Mucosa of rectum (tissue), 2 donors: ENCODE data around the gene PTPRZ1.

Experiments
- H3K27ac ChIP-seq, 2 donors: one replicate each; pipeline ENCODE4 v1.7.0; 2013; ENCODE audit warnings: inconsistent platforms in 2 of 2, low read depth in 2 of 2, low read length in 2 of 2
- H3K27me3 ChIP-seq, 2 donors: one replicate each; pipeline ENCODE4 v1.7.0; 2013; ENCODE audit warnings: low read length in 2 of 2; ENCODE audit not compliant: control insufficient read depth in 2 of 2, insufficient read depth in 2 of 2
- H3K36me3 ChIP-seq, 2 donors: one replicate each; pipeline ENCODE4 v1.7.0; 2013; ENCODE audit warnings: low read length in 2 of 2; ENCODE audit not compliant: control insufficient read depth in 2 of 2, insufficient read depth in 2 of 2
- H3K4me1 ChIP-seq, 2 donors: one replicate each; pipeline ENCODE4 v1.7.0; 2013; ENCODE audit warnings: low read length in 2 of 2, mild to moderate bottlenecking in 1 of 2; ENCODE audit not compliant: control insufficient read depth in 2 of 2, insufficient read depth in 2 of 2
- H3K4me3 ChIP-seq, 2 donors: one replicate each; pipeline ENCODE4 v1.7.0; 2013; ENCODE audit warnings: low read length in 2 of 2
- H3K9ac ChIP-seq, 2 donors: one replicate each; pipeline ENCODE4 v1.7.0; 2013; ENCODE audit warnings: low read length in 2 of 2, low read depth in 1 of 2, mild to moderate bottlenecking in 1 of 2
- H3K9me3 ChIP-seq, 2 donors: one replicate each; pipeline ENCODE4 v1.7.0; 2013; ENCODE audit warnings: low read length in 2 of 2; ENCODE audit not compliant: control insufficient read depth in 2 of 2
- donor health status: healthy.
- donor health status: Normal muscosa, but diverticular disease.

The PTPRZ1 gene

DNA sequence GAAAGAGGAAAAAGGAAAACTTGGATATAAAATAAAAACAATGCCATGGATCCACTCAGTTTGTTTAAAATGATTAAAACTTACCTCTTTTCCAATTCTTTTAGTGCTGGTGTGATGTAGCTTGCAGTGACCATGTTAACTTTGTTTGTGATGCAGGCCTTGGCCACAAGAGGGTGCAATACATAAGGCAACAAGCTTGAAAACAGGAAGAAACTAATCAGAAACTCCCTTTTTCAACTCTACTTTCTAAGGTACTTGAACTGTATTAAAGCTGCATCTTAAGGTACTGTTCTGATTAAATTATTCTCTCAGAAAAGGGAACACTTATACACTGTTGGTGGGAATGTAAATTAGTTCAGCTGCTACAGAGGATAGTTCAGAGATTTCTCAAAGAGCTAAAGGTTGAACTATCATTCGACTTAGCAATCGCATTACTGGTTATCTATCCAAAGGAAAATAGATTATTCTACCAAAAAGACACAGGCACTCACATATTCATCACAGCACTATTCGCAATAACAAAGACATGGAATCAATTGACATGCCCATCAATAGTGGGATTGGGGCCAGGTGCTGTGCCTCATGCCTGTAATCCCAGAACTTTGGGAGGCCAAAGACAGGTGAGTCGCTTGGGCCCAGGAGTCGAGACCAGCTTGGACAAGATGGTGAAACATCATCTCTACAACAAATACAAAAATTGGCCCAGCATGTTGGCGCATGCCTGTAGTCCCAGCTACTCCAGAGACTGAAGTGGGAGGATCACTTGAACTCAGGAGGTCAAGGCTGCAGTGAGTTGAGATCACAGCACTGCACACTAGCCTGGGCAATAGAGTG, 220.2 kb downstream of the PTPRZ1 start:
- no peak overlapping the region for H3K9ac ChIP-seq
- H3K9me3 ChIP-seq, result no peaks in the 10 kb centered on the region
- H3K27me3 ChIP-seq, result no peaks in the 10 kb centered on the region
- no peak overlapping the region for H3K27ac ChIP-seq
- H3K4me1 ChIP-seq, result no peaks in the 10 kb centered on the region
- no peak overlapping the region for H3K4me3 ChIP-seq
- H3K36me3 ChIP-seq, result no peaks in the 10 kb centered on the region

DNA sequence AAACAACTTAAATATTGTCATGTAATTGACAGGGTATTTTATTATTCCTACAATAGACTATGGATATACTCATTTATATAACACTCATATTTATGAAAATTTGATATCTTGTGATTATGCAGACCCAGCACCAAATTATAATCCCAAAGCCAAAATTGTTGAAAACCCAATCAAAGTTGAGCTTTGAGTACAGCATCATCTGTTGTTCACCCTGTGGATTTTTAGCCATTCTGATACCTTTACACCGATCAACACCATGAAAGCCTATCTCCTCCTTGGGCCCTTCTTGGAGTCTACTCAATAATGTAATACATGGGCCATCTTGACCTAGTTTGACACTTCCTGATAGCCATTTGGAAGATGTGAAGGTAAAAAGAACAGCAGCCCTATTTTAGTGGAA, 221.6 kb downstream of the PTPRZ1 start:
- H3K4me3 ChIP-seq, result no peak overlapping the region
- no peak overlapping the region for H3K9ac ChIP-seq
- H3K27me3 ChIP-seq, result no peaks in the 10 kb centered on the region
- H3K9me3 ChIP-seq, result no peaks in the 10 kb centered on the region
- H3K27ac ChIP-seq, result no peak overlapping the region
- H3K4me1 ChIP-seq, result no peaks in the 10 kb centered on the region
- no peaks in the 10 kb centered on the region for H3K36me3 ChIP-seq

DNA sequence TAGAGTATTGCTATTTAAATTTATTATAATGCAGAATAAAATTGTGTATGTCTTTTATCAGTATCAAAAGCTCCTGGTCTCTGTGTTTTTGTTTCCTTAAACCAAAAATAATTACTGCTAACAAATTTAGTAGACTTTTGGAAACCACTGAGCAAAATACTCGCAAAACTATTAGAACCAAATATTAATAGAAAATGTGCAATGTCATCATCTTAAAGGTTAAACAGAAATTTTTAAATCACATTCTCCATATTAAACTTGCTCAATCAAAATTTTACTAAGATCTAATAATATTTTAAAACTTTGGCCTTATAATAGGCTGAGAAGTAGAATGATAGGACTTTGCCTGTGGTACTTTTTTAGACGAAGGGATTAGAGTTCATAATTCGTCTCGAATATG, 222.7 kb downstream of the PTPRZ1 start:
- no peaks in the 10 kb centered on the region for H3K27me3 ChIP-seq
- H3K9me3 ChIP-seq, result no peaks in the 10 kb centered on the region
- H3K4me1 ChIP-seq, result no peaks in the 10 kb centered on the region
- no peak overlapping the region for H3K9ac ChIP-seq
- H3K36me3 ChIP-seq, result no peaks in the 10 kb centered on the region
- H3K4me3 ChIP-seq, result no peak overlapping the region
- H3K27ac ChIP-seq, result no peak overlapping the region

DNA sequence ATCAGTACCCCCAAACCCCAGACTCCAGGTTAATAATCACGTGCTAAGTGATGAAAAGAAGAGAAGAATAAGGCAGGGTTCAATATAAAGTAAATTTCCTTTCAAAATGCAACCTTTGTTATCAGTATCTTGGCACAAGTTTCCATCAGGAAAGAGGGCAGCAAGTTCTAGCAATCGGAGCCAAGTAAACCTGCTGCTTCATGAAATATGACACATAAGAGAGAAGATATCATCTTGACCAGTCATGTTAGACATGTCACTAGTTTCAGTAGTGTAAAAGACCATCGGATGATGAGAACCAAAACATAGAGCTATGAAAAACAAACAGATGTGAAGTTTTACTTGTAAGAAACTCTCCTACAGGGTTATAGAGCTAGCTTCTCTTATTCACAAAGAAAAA, 227.1 kb downstream of the PTPRZ1 start:
- no peaks in the 10 kb centered on the region for H3K36me3 ChIP-seq
- no peaks in the 10 kb centered on the region for H3K27me3 ChIP-seq
- peaks cover 0 to 2% of the 10 kb centered on the region in 2 donors for H3K9me3 ChIP-seq
- H3K4me3 ChIP-seq, result no peak overlapping the region
- no peak overlapping the region for H3K9ac ChIP-seq
- H3K27ac ChIP-seq, result no peak overlapping the region
- no peaks in the 10 kb centered on the region for H3K4me1 ChIP-seq

DNA sequence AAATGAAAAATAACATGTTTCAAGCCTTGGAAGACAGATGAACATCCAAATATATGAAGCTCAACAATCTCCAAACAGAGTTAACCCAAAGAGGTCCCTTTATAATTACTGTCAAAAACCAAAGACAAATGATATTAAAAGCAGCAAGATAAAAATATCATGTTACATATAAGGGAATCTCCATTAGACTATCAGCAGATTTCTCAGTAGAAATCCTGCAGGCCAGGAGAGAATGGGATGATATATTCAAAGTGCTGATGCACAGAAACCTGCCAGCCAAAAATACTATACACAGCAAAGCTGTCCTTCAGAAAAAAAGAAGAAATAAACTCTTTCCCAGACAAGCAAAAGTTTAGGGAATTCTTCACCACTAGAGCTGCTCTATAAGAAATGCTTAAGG, 230.1 kb downstream of the PTPRZ1 start:
- H3K27ac ChIP-seq, result no peak overlapping the region
- H3K27me3 ChIP-seq, result no peaks in the 10 kb centered on the region
- H3K9ac ChIP-seq, result no peak overlapping the region
- H3K9me3 ChIP-seq, result peaks cover 0 to 2% of the 10 kb centered on the region in 2 donors
- no peaks in the 10 kb centered on the region for H3K4me1 ChIP-seq
- H3K36me3 ChIP-seq, result no peaks in the 10 kb centered on the region
- H3K4me3 ChIP-seq, result no peak overlapping the region
